Nephron progenitor cell (in vitro differentiated cells): ENCODE results near the gene TFR2.

Experiments used
- DNase-seq: peaks from one replicate; pipeline ENCODE4 v3.0.0; 2021
- H3K27ac Mint-ChIP-seq: 2 replicates; pipeline ENCODE4 v1.8.0; 2021; ENCODE audit warnings: mild to moderate bottlenecking, moderate library complexity, mixed read lengths
- H3K27me3 Mint-ChIP-seq: 2 replicates; pipeline ENCODE4 v1.8.0; 2021; ENCODE audit warnings: mild to moderate bottlenecking, low read depth, mixed read lengths; ENCODE audit not compliant: poor library complexity
- H3K36me3 Mint-ChIP-seq: 2 replicates; pipeline ENCODE4 v1.8.0; 2021; ENCODE audit warnings: low read depth, mixed read lengths
- H3K4me1 Mint-ChIP-seq: 2 replicates; pipeline ENCODE4 v1.8.0; 2021; ENCODE audit warnings: mixed read lengths
- H3K4me3 Mint-ChIP-seq: 2 replicates; pipeline ENCODE4 v1.8.0; 2021; ENCODE audit warnings: mild to moderate bottlenecking, moderate library complexity, mixed read lengths
- H3K9me3 Mint-ChIP-seq: 2 replicates; pipeline ENCODE4 v1.8.0; 2021; ENCODE audit warnings: mild to moderate bottlenecking, moderate library complexity, mixed read lengths
- CTCF ChIP-seq: fragments of 200-600 bp; sonication (generic); IDR thresholded peaks from 2 replicates; pipeline ENCODE4 v1.5.0; 2021; ENCODE audit warnings: antibody characterized with exemption

The TFR2 gene

GRCh38 chr7:100577507-100577906 lies 63.8 kb downstream of the TFR2 start:
- H3K27ac Mint-ChIP-seq, result no peak overlapping the region
- peaks cover 9% of the 10 kb centered on the region for H3K4me1 Mint-ChIP-seq
- no peaks in the 10 kb centered on the region for H3K9me3 Mint-ChIP-seq
- H3K27me3 Mint-ChIP-seq, result no peaks in the 10 kb centered on the region
- H3K4me3 Mint-ChIP-seq, result no peak overlapping the region
- H3K36me3 Mint-ChIP-seq, result peaks cover 16% of the 10 kb centered on the region
- DNase-seq, result no peak
- TF ChIP-seq CTCF, result no peak

- TF ChIP-seq CTCF, result no peak
- H3K36me3 Mint-ChIP-seq, result peaks cover 16% of the 10 kb centered on the region
- no peak overlapping the region for H3K27ac Mint-ChIP-seq
- peaks cover 11% of the 10 kb centered on the region for H3K4me1 Mint-ChIP-seq
- H3K9me3 Mint-ChIP-seq, result no peaks in the 10 kb centered on the region
- no peaks in the 10 kb centered on the region for H3K27me3 Mint-ChIP-seq
- DNase-seq, result no peak
- no peak overlapping the region for H3K4me3 Mint-ChIP-seq
Observed at GRCh38 chr7:100577103-100577502, 64.2 kb downstream of the TFR2 start.

- Mint-ChIP-seq H3K27ac (peak overlapping the region; percentile 22), H3K36me3 (peaks cover 16% of the 10 kb centered on the region), H3K4me1 (peaks cover 17% of the 10 kb centered on the region), H3K4me3 (no peak overlapping the region), H3K9me3 (no peaks in the 10 kb centered on the region), H3K27me3 (no peaks in the 10 kb centered on the region)
- no peak for TF ChIP-seq CTCF
- no peak for DNase-seq
Observed at GRCh38 chr7:100576384-100576993, 64.9 kb downstream of the TFR2 start.

- no peak for DNase-seq
- H3K4me3 Mint-ChIP-seq, result no peak overlapping the region
- H3K27me3 Mint-ChIP-seq, result no peaks in the 10 kb centered on the region
- H3K27ac Mint-ChIP-seq, result no peak overlapping the region
- peaks cover 16% of the 10 kb centered on the region for H3K36me3 Mint-ChIP-seq
- TF ChIP-seq CTCF, result no peak
- H3K4me1 Mint-ChIP-seq, result peaks cover 24% of the 10 kb centered on the region
- no peaks in the 10 kb centered on the region for H3K9me3 Mint-ChIP-seq
Observed at GRCh38 chr7:100575746-100576383, 65.5 kb downstream of the TFR2 start.

GRCh38 chr7:100575206-100575631 lies 66.1 kb downstream of the TFR2 start:
- H3K36me3 Mint-ChIP-seq, result peaks cover 16% of the 10 kb centered on the region
- no peak overlapping the region for H3K4me3 Mint-ChIP-seq
- peaks cover 25% of the 10 kb centered on the region for H3K4me1 Mint-ChIP-seq
- no peak overlapping the region for H3K27ac Mint-ChIP-seq
- TF ChIP-seq CTCF, result no peak
- H3K9me3 Mint-ChIP-seq, result no peaks in the 10 kb centered on the region
- DNase-seq, result no peak
- H3K27me3 Mint-ChIP-seq, result no peaks in the 10 kb centered on the region
